WTC11 (cell line): Measurements from ENCODE around the gene SLFN5.

Experiments
- CREB1 ChIP-seq: sonication (generic); formaldehyde crosslinking; IDR thresholded peaks from 2 replicates; pipeline ENCODE4 v1.8.0; 2023; ENCODE audit warnings: mild to moderate bottlenecking, missing genetic modification reagents
- CTCF ChIP-seq: fragments of 200-600 bp; IDR thresholded peaks from 2 replicates; pipeline ENCODE4 v1.8.0; 2022; ENCODE audit warnings: antibody characterized with exemption
- ELF4 ChIP-seq: sonication (generic); formaldehyde crosslinking; IDR thresholded peaks from 2 replicates; pipeline ENCODE4 v1.8.1; 2022; ENCODE audit warnings: low read depth, mild to moderate bottlenecking, moderate library complexity, missing genetic modification reagents
- JUN ChIP-seq: sonication (generic); formaldehyde crosslinking; IDR thresholded peaks from 2 replicates; pipeline ENCODE4 v1.8.0; 2023; ENCODE audit warnings: mild to moderate bottlenecking, missing genetic modification reagents
- SP1 ChIP-seq: sonication (generic); formaldehyde crosslinking; conservative IDR thresholded peaks from 2 replicates; pipeline ENCODE4 v1.8.1; 2022; ENCODE audit warnings: missing genetic modification reagents
- TEAD1 ChIP-seq: sonication (generic); formaldehyde crosslinking; IDR thresholded peaks from 2 replicates; pipeline ENCODE4 v1.8.0; 2022; ENCODE audit warnings: mild to moderate bottlenecking, missing genetic modification reagents
- ZNF138 ChIP-seq: sonication (generic); formaldehyde crosslinking; conservative IDR thresholded peaks from 2 replicates; pipeline ENCODE4 v1.8.1; 2022; ENCODE audit warnings: mild to moderate bottlenecking, moderate library complexity, missing genetic modification reagents
- ZNF317 ChIP-seq: sonication (generic); formaldehyde crosslinking; IDR thresholded peaks from 2 replicates; pipeline ENCODE4 v1.8.1; 2023; ENCODE audit warnings: low read depth, mild to moderate bottlenecking, moderate library complexity, missing genetic modification reagents, borderline replicate concordance
- TF ChIP-seq, protein P1 (sequence below): sonication (generic); formaldehyde crosslinking; IDR thresholded peaks from 2 replicates; pipeline ENCODE4 v1.8.0; 2022; ENCODE audit warnings: mild to moderate bottlenecking, missing genetic modification reagents
- TF ChIP-seq, protein P2 (sequence below): sonication (generic); formaldehyde crosslinking; IDR thresholded peaks from 2 replicates; pipeline ENCODE4 v1.8.1; 2022; ENCODE audit warnings: low read depth, mild to moderate bottlenecking, moderate library complexity, missing genetic modification reagents, borderline replicate concordance
- TF ChIP-seq, protein P3 (sequence below): fragments of 250-450 bp; sonication (Bioruptor Pico); IDR thresholded peaks from 2 replicates; pipeline ENCODE4 v1.9.0; 2021; ENCODE audit warnings: moderate library complexity, mild to moderate bottlenecking, inconsistent platforms, borderline replicate concordance

DNA sequence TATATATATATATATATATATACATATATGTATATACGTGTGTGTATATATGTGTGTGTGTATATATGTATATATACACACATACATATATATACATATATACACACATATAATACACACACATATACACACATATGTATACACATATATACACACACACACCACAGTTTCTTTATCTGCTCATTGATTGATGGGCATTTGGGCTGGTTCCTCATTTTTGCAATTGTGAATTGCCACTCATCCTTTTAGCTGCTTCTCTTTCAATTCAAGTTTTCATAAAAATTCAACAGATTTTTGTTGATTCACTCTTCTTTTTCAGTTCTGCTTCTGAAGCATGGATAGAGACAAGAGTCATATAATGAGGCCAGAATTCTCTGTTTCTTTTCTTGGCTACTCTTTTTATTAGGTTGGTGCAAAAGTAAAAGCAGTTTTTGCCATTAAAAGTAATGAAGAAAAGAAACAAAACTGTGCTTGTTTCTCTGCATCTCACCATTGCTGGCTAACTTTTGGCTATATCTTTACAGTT lies 44.5 kb downstream of the SLFN5 start:
- TF ChIP-seq ELF4 (CRISPR knock-in tag) (no peak), CTCF (no peak), JUN (CRISPR knock-in tag) (no peak), ZNF138 (no peak), CREB1 (CRISPR knock-in tag) (no peak), TEAD1 (no peak), SP1 (CRISPR knock-in tag) (no peak), ZNF317 (CRISPR knock-in tag) (no peak)
- TF ChIP-seq, protein P1, sequence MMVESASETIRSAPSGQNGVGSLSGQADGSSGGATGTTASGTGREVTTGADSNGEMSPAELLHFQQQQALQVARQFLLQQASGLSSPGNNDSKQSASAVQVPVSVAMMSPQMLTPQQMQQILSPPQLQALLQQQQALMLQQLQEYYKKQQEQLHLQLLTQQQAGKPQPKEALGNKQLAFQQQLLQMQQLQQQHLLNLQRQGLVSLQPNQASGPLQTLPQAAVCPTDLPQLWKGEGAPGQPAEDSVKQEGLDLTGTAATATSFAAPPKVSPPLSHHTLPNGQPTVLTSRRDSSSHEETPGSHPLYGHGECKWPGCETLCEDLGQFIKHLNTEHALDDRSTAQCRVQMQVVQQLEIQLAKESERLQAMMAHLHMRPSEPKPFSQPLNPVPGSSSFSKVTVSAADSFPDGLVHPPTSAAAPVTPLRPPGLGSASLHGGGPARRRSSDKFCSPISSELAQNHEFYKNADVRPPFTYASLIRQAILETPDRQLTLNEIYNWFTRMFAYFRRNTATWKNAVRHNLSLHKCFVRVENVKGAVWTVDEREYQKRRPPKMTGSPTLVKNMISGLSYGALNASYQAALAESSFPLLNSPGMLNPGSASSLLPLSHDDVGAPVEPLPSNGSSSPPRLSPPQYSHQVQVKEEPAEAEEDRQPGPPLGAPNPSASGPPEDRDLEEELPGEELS (CRISPR knock-in tag): no peak
- TF ChIP-seq, protein P2, sequence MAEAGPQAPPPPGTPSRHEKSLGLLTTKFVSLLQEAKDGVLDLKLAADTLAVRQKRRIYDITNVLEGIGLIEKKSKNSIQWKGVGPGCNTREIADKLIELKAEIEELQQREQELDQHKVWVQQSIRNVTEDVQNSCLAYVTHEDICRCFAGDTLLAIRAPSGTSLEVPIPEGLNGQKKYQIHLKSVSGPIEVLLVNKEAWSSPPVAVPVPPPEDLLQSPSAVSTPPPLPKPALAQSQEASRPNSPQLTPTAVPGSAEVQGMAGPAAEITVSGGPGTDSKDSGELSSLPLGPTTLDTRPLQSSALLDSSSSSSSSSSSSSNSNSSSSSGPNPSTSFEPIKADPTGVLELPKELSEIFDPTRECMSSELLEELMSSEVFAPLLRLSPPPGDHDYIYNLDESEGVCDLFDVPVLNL (CRISPR knock-in tag): no peak
- TF ChIP-seq, protein P3, sequence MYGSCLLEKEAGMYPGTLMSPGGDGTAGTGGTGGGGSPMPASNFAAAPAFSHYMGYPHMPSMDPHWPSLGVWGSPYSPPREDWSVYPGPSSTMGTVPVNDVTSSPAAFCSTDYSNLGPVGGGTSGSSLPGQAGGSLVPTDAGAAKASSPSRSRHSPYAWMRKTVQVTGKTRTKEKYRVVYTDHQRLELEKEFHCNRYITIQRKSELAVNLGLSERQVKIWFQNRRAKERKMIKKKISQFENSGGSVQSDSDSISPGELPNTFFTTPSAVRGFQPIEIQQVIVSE (CRISPR knock-in tag): no peak
